Measurements from ENCODE around the gene GGN.
A peak's percentile ranks its signal among the peaks of the same experiment; 100 is the strongest.
"Not testable (repeated sequence)": the region's sequence is repeated elsewhere in the genome, so short reads cannot be mapped to it uniquely, and the experiment has no call there.

GGN gene

GRCh38 chr19:38386300-38386970 lies 1.4 kb downstream of the GGN start:
- no peak for FAIRE-seq

DNA sequence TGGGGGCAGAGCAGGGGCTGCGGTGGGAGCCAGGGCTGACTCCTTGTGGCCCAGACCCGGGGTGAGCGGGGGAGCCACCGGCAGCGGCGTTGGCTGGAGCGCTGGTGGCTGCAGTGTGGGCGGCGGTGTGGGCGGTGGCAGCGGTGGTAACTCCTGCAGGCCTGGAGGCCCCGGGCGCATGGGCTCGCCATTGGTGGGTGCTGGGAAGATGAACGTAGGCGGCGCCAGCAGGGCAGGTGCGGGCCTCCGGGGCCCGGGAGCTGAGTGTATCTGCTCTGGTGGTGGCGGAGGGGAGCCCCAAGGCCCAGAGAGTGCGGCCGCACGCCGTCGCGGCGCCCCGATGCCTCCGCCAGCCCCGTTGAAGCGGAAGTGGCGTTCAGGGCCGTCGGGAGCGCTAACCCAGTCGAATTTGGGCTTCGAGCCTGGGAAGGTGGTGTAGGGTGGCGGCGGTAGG lies 2.0 kb downstream of the GGN start:
- FAIRE-seq: no peak

DNA sequence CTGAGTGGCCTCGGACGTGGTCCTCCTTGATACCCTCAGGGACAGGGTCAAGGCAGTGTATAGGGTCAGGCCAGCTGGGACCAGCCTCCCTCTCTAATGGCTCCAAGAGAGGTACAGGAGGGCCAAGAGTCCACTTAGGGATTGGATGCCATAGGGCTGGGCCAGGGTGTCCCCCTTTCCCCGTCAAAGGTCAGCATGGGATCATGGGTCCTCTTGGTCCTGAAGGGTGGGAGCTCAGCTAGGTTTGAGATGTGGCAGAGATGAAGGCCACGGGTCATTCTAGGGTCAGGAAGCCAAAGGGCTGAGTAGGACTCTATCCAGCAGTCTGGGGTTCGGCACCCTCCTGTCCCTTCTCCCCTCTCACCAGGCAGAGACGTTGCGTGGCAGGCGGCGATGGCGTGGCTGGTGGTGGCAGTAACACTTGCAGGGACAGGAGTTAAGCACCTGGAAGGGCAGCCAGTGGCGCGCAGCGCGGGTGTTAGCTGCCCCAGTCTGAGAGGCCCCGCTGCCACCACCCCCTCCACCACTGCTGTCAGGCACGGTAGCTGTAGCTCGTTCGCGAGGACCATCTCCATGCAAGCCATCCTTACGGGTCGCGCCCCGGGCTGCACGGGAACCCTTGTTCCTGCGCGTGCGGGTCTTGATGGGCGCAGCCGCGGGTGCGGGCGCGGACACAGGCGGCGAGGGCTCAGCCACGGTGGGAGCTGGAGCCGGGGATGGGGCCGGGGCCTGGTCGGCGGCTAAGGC lies 2.6 kb downstream of the GGN start:
- no peak for FAIRE-seq

- FAIRE-seq: no peak
Measured at GRCh38 chr19:38384209-38385027, 3.4 kb downstream of the GGN start.

- no peak for FAIRE-seq
Measured at GRCh38 chr19:38383743-38384142, 4.1 kb downstream of the GGN start.

GRCh38 chr19:38383184-38383583 lies 4.7 kb downstream of the GGN start:
- FAIRE-seq: no peak

GRCh38 chr19:38381138-38381537 lies 6.7 kb downstream of the GGN start:
- FAIRE-seq: no peak

DNA sequence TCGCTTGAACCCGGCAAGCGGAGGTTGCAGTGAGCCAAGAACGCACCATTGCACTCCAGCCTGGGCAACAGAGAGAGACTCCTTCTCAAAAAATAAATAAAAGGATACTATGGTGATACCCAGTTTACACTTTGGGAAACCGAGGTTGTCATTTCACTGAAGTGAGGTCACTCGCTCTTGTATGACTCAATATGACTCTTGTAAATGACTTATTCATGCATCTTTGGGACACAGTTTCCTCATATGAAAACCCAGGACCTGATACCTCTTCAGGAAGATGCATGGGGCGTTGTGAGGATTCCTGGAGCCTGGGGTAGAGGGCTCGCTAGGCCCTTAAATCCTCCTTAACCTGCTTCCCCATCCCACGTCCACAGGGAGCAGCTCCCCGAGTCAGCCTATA lies 9.0 kb downstream of the GGN start:
- FAIRE-seq: no peak

GRCh38 chr19:38377052-38377451 lies 10.8 kb downstream of the GGN start:
- FAIRE-seq: no peak

- no peak for FAIRE-seq
Measured at GRCh38 chr19:38376576-38376975, 11.3 kb downstream of the GGN start.

- FAIRE-seq: no peak
Measured at GRCh38 chr19:38375748-38376147, 12.1 kb downstream of the GGN start.

DNA sequence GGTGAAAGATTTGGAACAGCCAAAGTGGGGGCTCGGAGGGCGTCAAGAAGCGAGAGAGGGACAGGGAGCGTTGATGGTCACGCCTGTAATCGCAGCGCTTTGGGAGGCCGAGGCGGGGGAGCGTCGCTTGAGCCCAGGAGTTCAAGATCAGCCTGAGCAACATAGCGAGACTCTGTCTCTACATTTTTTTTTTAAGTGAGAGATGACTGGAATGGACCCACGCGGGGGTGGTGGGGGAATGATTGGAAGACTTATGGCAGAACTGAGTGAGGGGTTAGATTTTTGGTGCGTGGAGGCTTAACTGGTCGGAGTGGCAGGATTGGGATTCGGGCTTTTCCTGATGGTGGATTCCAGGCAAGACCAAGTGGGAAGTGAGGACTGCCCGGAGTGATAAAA lies 12.7 kb downstream of the GGN start:
- FAIRE-seq: no peak

GRCh38 chr19:38374332-38375097 lies 13.3 kb downstream of the GGN start, which contains the start of gene PSMD8:
Gene PSMD8, plus strand, starts transcription at chr19:38374571. Its CDS starts 31 bp downstream, at chr19:38374602.
- FAIRE-seq: peak; percentile 96

DNA sequence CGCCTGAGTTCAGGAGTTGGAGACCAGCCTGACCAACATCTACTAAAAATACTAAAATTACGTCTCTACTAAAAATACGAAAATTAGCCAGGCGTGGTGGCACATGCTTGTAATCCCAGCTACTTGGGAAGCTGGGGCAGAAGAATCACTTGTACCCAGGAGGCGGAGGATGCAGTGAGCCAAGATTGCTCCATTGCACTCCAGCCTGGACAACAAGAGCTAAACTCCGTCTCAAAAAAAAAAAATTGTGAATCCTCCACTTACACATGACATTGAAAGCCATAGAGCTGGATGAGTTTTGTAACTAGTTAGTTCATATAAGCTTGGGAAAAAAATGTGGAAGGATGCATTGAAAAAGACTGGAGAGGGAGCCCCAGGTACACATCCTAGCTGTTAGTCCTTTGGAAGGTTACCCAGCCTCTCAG lies 13.9 kb downstream of the GGN start:
- FAIRE-seq: no peak

GRCh38 chr19:38371081-38371480 lies 16.8 kb downstream of the GGN start:
- FAIRE-seq: no peak

DNA sequence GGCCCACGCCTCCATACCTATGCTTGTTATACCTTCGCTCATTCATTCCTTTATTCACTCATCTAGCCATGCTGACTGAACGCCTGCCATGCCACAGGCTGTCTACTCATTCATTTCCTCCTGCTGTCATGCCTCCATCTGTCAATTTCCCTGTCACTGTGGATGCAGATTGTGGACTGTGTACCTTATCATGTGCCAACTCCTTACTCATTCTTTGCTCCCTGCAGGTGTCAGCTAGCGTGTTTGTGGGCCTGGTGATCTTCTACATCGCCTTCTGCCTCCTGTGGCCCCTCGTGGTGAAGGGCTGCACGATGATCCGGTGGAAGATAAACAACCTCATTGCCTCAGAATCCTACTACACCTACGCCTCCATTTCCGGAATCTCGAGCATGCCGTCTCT lies 17.5 kb downstream of the GGN start:
- FAIRE-seq: no peak

DNA sequence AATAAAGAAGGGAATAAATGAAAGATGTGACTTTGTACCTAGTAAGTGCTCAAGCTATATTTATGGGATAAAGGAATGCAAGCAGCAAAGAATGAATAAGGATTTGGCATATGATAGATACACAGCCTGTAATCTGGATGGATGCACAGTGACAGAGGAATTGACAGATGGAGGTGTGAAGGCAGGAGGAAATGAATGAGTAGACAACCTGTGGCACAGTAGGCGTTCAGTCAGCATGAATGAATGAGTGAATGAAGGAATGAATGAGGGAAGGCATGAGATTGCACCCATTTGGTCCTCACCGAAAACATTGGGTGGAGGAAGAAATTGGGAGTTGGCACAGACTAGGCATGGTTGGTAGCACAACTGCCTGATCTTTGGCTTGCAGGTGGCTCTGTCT lies 18.2 kb downstream of the GGN start:
- FAIRE-seq: no peak

GRCh38 chr19:38367041-38367440 lies 20.8 kb downstream of the GGN start:
- FAIRE-seq: no peak

DNA sequence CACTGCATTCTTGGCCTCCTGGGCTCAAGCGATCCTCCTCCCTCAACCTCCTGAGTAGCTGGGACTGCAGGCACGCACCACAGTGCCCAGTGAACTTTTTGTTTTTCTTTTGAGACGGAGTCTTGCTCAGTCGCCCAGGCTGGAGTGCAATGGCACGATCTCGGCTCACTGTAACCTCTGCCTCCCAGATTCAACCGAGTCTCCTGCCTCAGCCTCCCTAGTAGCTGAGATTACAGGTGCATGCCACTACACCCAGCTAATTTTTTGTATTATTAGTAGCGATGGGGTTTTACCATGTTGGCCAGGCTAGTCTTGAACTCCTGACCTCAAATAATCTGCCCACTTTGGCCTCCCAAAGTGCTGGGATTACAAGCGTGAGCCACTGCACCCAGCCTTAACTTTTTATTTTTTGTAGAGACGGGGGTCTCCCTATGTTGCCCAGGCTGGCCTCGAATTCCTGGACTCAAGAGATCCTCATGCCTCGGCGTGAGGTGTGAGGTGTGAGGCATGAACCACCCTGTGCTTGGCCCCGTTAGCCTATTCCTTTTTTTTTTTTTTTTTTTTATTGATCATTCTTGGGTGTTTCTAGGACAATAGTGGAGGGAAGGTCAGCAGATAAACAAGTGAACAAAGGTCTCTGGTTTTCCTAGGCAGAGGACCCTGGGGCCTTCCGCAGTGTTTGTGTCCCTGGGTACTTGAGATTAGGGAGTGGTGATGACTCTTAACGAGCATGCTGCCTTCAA lies 24.7 kb downstream of the GGN start:
- not testable (repeated sequence) for FAIRE-seq

DNA sequence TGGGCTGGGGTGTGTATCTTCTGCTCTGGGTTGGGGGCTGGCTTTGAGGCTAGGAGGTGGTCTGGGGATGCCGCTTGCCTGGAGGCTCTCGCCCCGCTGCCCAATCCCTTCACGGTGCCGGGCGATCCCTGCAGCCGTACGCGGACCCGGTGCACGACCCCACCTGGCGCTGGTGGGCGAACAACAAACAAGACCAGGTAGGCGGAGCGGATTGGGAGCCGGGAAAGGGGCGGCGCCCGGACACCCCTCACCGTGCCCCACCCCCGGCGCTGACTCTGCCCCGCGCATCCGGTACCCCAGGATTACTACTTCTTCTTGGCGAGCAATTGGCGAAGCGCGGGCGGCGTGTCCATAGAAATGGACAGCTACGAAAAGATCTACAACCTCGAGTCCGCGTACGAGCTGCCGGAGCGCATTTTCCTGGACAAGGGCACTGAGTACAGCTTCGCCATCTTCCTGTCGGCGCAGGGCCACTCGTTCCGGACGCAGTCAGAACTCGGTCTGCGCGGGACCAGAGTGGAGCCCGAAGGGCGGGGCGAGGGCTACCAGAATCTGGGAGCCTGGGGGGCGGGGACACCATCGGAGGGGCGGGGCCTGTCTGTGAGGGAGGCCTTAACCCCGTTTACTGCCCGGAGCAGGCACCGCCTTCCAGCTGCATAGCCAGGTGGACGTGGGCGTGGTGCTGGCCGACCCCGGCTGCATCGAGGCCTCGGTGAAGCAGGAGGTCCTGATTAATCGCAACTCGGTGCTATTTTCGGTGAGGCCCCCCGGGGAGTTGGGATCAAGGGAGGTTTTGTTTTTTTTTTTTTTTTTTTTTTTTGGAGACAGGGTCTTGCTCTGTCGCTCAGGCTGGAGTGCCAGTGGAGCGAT lies 25.5 kb downstream of the GGN start:
- no peak for FAIRE-seq

DNA sequence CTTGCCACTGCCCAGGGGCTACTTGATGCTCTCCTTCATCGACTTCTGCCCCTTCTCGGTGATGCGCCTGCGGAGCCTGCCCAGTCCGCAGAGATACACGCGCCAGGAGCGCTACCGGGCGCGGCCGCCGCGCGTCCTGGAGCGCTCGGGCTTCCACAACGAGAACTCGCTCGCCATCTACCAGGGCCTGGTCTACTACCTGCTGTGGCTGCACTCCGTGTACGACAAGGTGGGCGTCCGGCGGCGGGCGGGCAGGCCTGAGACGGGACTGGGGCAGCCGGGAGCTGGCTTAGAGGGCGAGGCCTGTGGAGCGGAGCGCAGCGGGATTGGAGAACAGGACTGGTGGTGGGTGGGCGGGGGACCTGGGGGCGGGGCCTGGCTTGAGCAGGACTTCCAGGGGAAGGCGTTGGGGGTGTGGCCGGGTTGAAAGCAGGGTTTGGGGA lies 26.2 kb downstream of the GGN start:
- FAIRE-seq: no peak
